Retina (tissue), 1 donor: ENCODE measurements around the gene CCDC146.
"Not testable (repeated sequence)": the region's sequence is repeated elsewhere in the genome, so short reads cannot be mapped to it uniquely, and the experiment has no call there.

Experiments
- DNase-seq: peaks from one replicate; pipeline ENCODE4 v3.0.0-alpha.2; 2016

The CCDC146 gene

GRCh38 chr7:77202481-77202976 lies 80.1 kb downstream of the CCDC146 start:
- DNase-seq: no peak

- DNase-seq: no peak
Observed at GRCh38 chr7:77205706-77206105, 83.3 kb downstream of the CCDC146 start.

GRCh38 chr7:77208416-77208815 lies 86.0 kb downstream of the CCDC146 start:
- DNase-seq: no peak

- no peak for DNase-seq
Observed at GRCh38 chr7:77209479-77210139, 87.2 kb downstream of the CCDC146 start.

GRCh38 chr7:77216181-77216845 lies 93.9 kb downstream of the CCDC146 start:
- DNase-seq: no peak

GRCh38 chr7:77217474-77218185 lies 95.2 kb downstream of the CCDC146 start:
- DNase-seq: no peak

- not testable (repeated sequence) for DNase-seq
Observed at GRCh38 chr7:77219701-77220331, 97.4 kb downstream of the CCDC146 start.

- no peak for DNase-seq
Observed at GRCh38 chr7:77222065-77222464, 99.7 kb downstream of the CCDC146 start.

- no peak for DNase-seq
Observed at GRCh38 chr7:77222819-77223218, 100.4 kb downstream of the CCDC146 start.

GRCh38 chr7:77223261-77223660 lies 100.8 kb downstream of the CCDC146 start:
- no peak for DNase-seq

- DNase-seq: no peak
Observed at GRCh38 chr7:77226357-77226839, 104.0 kb downstream of the CCDC146 start.

- not testable (repeated sequence) for DNase-seq
Observed at GRCh38 chr7:77228795-77229194, 106.4 kb downstream of the CCDC146 start.

GRCh38 chr7:77232467-77232866 lies 110.1 kb downstream of the CCDC146 start:
- DNase-seq: no peak

- no peak for DNase-seq
Observed at GRCh38 chr7:77235276-77235675, 112.9 kb downstream of the CCDC146 start.

- no peak for DNase-seq
Observed at GRCh38 chr7:77238703-77239136, 116.3 kb downstream of the CCDC146 start.

- no peak for DNase-seq
Observed at GRCh38 chr7:77239471-77239870, 117.1 kb downstream of the CCDC146 start.

- DNase-seq: no peak
Observed at GRCh38 chr7:77242068-77242467, 119.7 kb downstream of the CCDC146 start.

- no peak for DNase-seq
Observed at GRCh38 chr7:77242554-77242953, 120.1 kb downstream of the CCDC146 start.

- no peak for DNase-seq
Observed at GRCh38 chr7:77244222-77244934, 122.0 kb downstream of the CCDC146 start.

- DNase-seq: no peak
Observed at GRCh38 chr7:77245015-77245755, 122.8 kb downstream of the CCDC146 start.

GRCh38 chr7:77246026-77246640 lies 123.7 kb downstream of the CCDC146 start:
- DNase-seq: no peak
